Gastrocnemius medialis (tissue), 4 donors: Measurements from ENCODE around the gene TGFBRAP1.

Experiments
- CTCF ChIP-seq, 5 experiments: fragments of 450-650 bp in 3 of 5; fragments of 200-600 bp in 2 of 5; sonication (generic) in 2 of 5; IDR thresholded peaks in 4 of 5; conservative IDR thresholded peaks in 1 of 5; 1 replicate in 4 of 5; 2 replicates in 1 of 5; pipeline ENCODE4 v1.5.1; 2016 to 2019; ENCODE audit warnings: antibody characterized with exemption in 5 of 5, mild to moderate bottlenecking in 3 of 5, moderate library complexity in 3 of 5
- POLR2A ChIP-seq, 2 donors: fragments of 450-650 bp; IDR thresholded peaks; one replicate each; pipeline ENCODE4 v1.6.1; 2017; ENCODE audit warnings: antibody characterized with exemption in 2 of 2, mild to moderate bottlenecking in 2 of 2, moderate library complexity in 2 of 2

DNA sequence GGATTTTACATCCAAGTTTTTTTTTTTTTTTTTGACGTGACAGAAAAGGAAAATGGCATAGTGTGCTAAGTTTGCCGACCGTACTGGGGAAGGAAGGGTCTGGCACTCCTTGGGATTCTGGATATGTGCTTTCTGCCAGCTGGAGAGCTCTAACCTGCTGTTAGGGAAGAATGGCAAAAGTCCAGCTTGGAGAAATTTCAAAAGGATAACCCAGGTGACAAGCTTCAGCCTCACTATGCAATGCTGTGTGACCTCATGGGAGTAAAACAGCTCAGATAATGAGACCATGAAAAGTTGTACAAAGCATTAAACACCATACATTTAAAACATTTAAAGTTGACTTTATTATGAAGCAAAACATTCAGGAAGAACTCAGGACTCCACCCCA, 98.3 kb downstream of the TGFBRAP1 start:
- TF ChIP-seq CTCF (IDR thresholded peaks at IDR 0.05 in 4 of 5, conservative IDR thresholded peaks at IDR 0.05 in 1 of 5) = no peak
- no peak for TF ChIP-seq POLR2A (IDR thresholded peaks at IDR 0.05)
